Testis (tissue), 3 donors: ENCODE data around the gene KDM2A. TPM values are rescaled to one million over a fixed set of nuclear protein-coding genes. Genes with fewer than 3 reads are reported as not detected.

ENCODE experiments used
- DNase-seq: peaks from one replicate; pipeline ENCODE4 v3.0.0-alpha.2; 2019
- H3K27ac ChIP-seq, 2 donors: fragments of 200-600 bp; sonication (generic); one replicate each; pipeline ENCODE4 v1.5.1; 2019
- H3K27me3 ChIP-seq: fragments of 200-600 bp; sonication (generic); one replicate; pipeline ENCODE4 v1.5.1; 2019
- H3K36me3 ChIP-seq: fragments of 200-600 bp; sonication (generic); one replicate; pipeline ENCODE4 v1.5.1; 2017; ENCODE audit warnings: low read depth; ENCODE audit errors: missing control alignments
- H3K4me1 ChIP-seq: fragments of 200-600 bp; sonication (generic); one replicate; pipeline ENCODE4 v1.5.1; 2019
- H3K4me3 ChIP-seq, 2 donors: fragments of 200-600 bp; sonication (generic); one replicate each; pipeline ENCODE4 v1.5.1; 2017 to 2019
- H3K9me3 ChIP-seq: fragments of 200-600 bp; sonication (generic); one replicate; pipeline ENCODE4 v1.5.1; 2017
- POLR2A ChIP-seq: fragments of 450-650 bp; IDR thresholded peaks from one replicate; pipeline ENCODE4 v1.6.1; 2017; ENCODE audit warnings: antibody characterized with exemption, mild to moderate bottlenecking, moderate library complexity
- WGBS, 2 donors: methylation state at CpG; one replicate each; pipeline ENCODE4 v1.1.5; 2018; 5-methylcytosine and 5-hydroxymethylcytosine counted together
- intact Hi-C: fragments of 100-400 bp; cut with DNase I; formaldehyde crosslinking; loops from one replicate; pipeline ENCODE4 v1.15.1; 2023; ENCODE audit warnings: low total_unique reads
- polyA plus RNA-seq: library from polyadenylated mRNA; stranded (reverse); fragments of 350-450 nt; fragmentation: Illumina TruSeq; extraction: RNeasy Lipid Tissue Mini Kit (QIAGEN cat#74804); gene quantifications from one replicate; pipeline ENCODE4 v1.2.3, GENCODE V29; 2014; ENCODE audit warnings: low read depth, low replicate concordance; ENCODE audit not compliant: insufficient read depth
- total RNA-seq, 2 donors: library from RNA; depleted of rRNA; stranded (reverse); fragments of >200 nt; gene quantifications; one replicate each; pipeline ENCODE4 v1.2.3, GENCODE V29; 2016
- TF ChIP-seq, protein P1 (sequence below), 3 experiments: fragments of 450-650 bp in 2 of 3; fragments of 200-600 bp in 1 of 3; sonication (generic) in 1 of 3; IDR thresholded peaks; one replicate each; pipeline ENCODE4 v1.5.1; 2016 to 2019; ENCODE audit warnings: antibody characterized with exemption in 3 of 3, mild to moderate bottlenecking in 2 of 3, moderate library complexity in 1 of 3

KDM2A gene
- total and polyA plus RNA-seq, 3 donors from 2014 or later, result 106 to 169 (median 142) TPM

DNA sequence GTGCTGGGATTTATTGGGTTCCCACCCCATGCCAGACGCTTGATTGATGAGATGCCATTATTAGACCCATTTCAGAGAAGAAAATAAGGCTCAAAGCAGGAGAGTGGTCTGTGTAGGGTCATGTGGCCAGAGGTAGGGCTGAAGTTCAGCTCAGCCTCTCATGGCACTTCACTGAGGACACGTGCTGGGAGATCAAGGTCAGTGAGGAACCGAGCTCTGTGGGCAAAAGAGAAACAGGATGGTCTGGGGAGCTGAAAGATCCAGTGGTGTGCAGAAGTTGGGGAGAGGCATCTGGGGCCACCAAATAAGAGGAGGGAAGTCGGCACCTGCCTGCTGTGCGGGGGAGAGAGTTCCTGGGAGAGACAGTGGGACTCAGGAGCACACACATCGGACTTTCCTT lies 42.9 kb upstream of the KDM2A start:
- intact Hi-C loops, result no loop called here
- Histone ChIP-seq H3K36me3 (no peaks in the 10 kb centered on the region), H3K9me3 (no peaks in the 10 kb centered on the region), H3K4me3 (no peak overlapping the region), H3K4me1 (no peaks in the 10 kb centered on the region), H3K27ac (no peak overlapping the region), H3K27me3 (no peaks in the 10 kb centered on the region)
- TF ChIP-seq, protein P1, sequence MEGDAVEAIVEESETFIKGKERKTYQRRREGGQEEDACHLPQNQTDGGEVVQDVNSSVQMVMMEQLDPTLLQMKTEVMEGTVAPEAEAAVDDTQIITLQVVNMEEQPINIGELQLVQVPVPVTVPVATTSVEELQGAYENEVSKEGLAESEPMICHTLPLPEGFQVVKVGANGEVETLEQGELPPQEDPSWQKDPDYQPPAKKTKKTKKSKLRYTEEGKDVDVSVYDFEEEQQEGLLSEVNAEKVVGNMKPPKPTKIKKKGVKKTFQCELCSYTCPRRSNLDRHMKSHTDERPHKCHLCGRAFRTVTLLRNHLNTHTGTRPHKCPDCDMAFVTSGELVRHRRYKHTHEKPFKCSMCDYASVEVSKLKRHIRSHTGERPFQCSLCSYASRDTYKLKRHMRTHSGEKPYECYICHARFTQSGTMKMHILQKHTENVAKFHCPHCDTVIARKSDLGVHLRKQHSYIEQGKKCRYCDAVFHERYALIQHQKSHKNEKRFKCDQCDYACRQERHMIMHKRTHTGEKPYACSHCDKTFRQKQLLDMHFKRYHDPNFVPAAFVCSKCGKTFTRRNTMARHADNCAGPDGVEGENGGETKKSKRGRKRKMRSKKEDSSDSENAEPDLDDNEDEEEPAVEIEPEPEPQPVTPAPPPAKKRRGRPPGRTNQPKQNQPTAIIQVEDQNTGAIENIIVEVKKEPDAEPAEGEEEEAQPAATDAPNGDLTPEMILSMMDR (IDR thresholded peaks at IDR 0.05), result no peak
- TF ChIP-seq POLR2A, result no peak
- no peak for DNase-seq
- 70 to 76% methylated on average over 6 of the region's 6 CpGs for WGBS, 2 donors

DNA sequence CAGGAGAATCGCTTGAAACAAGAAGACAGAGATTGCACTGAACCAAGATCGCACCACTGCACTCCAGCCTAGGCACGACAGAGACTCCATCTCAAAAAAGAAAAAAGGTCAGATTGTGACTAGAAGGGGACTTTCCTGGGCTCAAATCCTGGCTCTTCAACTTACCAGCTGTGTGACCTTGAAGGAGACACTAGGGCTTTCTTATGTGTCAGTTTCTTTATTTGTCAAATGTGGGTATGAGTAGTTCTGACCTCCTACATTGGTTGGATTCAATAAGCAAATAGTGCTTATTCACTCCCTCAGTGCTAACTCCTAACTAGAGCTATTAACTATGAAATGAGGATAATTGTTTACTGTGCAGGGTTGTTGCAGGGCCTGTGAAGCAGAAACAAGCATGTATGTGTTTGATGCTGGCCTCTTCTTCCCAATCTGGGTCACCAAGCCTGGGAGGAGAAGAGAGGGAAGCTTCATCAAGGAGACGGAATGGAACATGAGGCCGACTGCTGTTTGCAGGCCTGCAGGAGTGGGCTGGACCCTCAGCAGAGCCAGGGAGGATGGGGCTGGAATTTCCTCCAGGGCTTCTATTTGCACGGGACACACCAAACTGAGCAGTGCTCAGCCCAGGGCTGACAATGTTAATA lies 39.9 kb upstream of the KDM2A start:
- intact Hi-C loops, result no loop called here
- Histone ChIP-seq H3K36me3 (no peaks in the 10 kb centered on the region), H3K27me3 (no peaks in the 10 kb centered on the region), H3K4me3 (no peak overlapping the region), H3K27ac (no peak overlapping the region), H3K9me3 (no peaks in the 10 kb centered on the region), H3K4me1 (no peaks in the 10 kb centered on the region)
- TF ChIP-seq, protein P1 (IDR thresholded peaks at IDR 0.05), result no peak
- no peak for TF ChIP-seq POLR2A
- 59 to 61% methylated on average over 6 of the region's 6 CpGs for WGBS, 2 donors
- no peak for DNase-seq

- DNase-seq, result no peak
Measured at GRCh38 chr11:67082071-67082791, 36.8 kb upstream of the KDM2A start.

DNA sequence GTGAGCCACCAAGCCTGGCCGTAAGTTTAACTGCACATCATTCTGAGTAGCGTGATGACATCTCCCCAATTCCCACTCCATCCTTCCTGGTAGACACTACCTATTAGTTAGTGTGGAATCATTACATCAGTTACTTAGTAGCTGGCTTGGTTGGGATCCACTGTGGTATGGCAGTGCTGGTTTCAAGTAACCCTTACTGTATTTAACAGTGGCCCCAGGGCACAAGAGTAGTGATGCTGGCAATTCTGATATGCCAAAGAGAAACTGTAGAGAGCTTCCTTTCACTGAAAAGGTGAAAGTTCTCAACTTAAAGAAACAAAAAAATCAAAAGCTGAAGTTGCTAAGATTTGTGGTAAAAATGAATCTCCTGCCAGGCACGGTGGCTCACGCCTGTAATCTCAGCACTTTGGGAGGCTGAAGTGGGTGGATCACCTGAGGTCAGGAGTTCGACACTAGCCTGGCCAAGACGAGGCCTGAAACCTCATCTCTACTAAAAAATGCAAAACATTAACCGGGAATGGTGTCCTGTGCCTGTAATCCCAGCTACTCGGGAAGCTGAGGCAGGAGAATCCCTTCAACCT lies 35.2 kb upstream of the KDM2A start:
- Histone ChIP-seq H3K9me3 (no peaks in the 10 kb centered on the region), H3K27ac (no peak overlapping the region)
- intact Hi-C loops, result no loop called here

More at GRCh38 chr11:67082071-67082791, 36.8 kb upstream of the KDM2A start:
- no peak overlapping the region for H3K4me3 ChIP-seq
- 53 to 66% methylated on average over 20 of the region's 20 CpGs for WGBS, 2 donors
- H3K27me3 ChIP-seq, result no peaks in the 10 kb centered on the region
- no peaks in the 10 kb centered on the region for H3K9me3 ChIP-seq
- no peak overlapping the region for H3K27ac ChIP-seq
- no peak for TF ChIP-seq POLR2A
- TF ChIP-seq, protein P1 (IDR thresholded peaks at IDR 0.05), result no peak
- H3K4me1 ChIP-seq, result no peaks in the 10 kb centered on the region
- no peaks in the 10 kb centered on the region for H3K36me3 ChIP-seq
- intact Hi-C loops, result no loop called here

More for the DNA sequence above, 35.2 kb upstream of the KDM2A start:
- 90 to 92% methylated on average over 8 of the region's 8 CpGs for WGBS, 2 donors
- TF ChIP-seq, protein P1 (IDR thresholded peaks at IDR 0.05), result no peak
- TF ChIP-seq POLR2A, result no peak
- Histone ChIP-seq H3K4me3 (no peak overlapping the region), H3K27me3 (no peaks in the 10 kb centered on the region), H3K36me3 (no peaks in the 10 kb centered on the region), H3K4me1 (no peaks in the 10 kb centered on the region)
- no peak for DNase-seq
